Lung (tissue), 12 donors: Measurements from ENCODE around the gene FOXP1. TPM values are rescaled to one million over a fixed set of nuclear protein-coding genes. Genes with fewer than 3 reads are reported as not detected.

ENCODE experiments used
- ATAC-seq: fragments of 200-7000 bp; cut with Tn5 transposase; one replicate; pipeline ENCODE4 v1.9.1; 2020; ENCODE audit warnings: moderate number of reproducible peaks; ENCODE audit not compliant: insufficient read depth, low FRiP score
- DNase-seq, 3 donors: peaks; one replicate each; pipeline ENCODE4 v3.0.0-alpha.2; 2013 to 2017
- H3K27ac ChIP-seq, 2 donors: one replicate each; pipeline ENCODE4 v1.5.1; 2013; ENCODE audit warnings: mild to moderate bottlenecking in 2 of 2, moderate library complexity in 2 of 2, control low read depth in 1 of 2, inconsistent platforms in 1 of 2, low read depth in 1 of 2, low read length in 1 of 2
- H3K27me3 ChIP-seq, 3 donors: one replicate each; pipeline ENCODE4 v1.5.1; 2013; ENCODE audit warnings: low read length in 2 of 3; ENCODE audit not compliant: control insufficient read depth in 3 of 3, insufficient read depth in 3 of 3
- H3K36me3 ChIP-seq, 4 donors: one replicate each; pipeline ENCODE4 v1.5.1; 2013; ENCODE audit warnings: low read length in 4 of 4, mild to moderate bottlenecking in 1 of 4, moderate library complexity in 1 of 4; ENCODE audit not compliant: control insufficient read depth in 4 of 4, insufficient read depth in 4 of 4
- H3K4me1 ChIP-seq, 5 donors: one replicate each; pipeline ENCODE4 v1.5.1; 2013; ENCODE audit warnings: low read length in 5 of 5, mild to moderate bottlenecking in 2 of 5, moderate library complexity in 1 of 5; ENCODE audit not compliant: control insufficient read depth in 5 of 5, insufficient read depth in 5 of 5
- H3K4me3 ChIP-seq: one replicate; pipeline ENCODE4 v1.5.1; 2013; ENCODE audit warnings: mild to moderate bottlenecking, control low read depth, moderate library complexity
- H3K9ac ChIP-seq, 2 donors: one replicate each; pipeline ENCODE4 v1.5.1; 2013; ENCODE audit warnings: low read length in 2 of 2, control low read depth in 1 of 2; ENCODE audit not compliant: insufficient read depth in 1 of 2
- H3K9me3 ChIP-seq, 4 donors: one replicate each; pipeline ENCODE4 v1.5.1; 2013; ENCODE audit warnings: low read length in 3 of 4, mild to moderate bottlenecking in 1 of 4, moderate library complexity in 1 of 4; ENCODE audit not compliant: control insufficient read depth in 4 of 4, insufficient read depth in 3 of 4
- WGBS, 2 donors: extraction: QIAGEN DNeasy Blood & Tissue Kit; methylation state at CpG; one replicate each; pipeline ENCODE4 v1.1.7; 2013; 5-methylcytosine and 5-hydroxymethylcytosine counted together
- polyA plus RNA-seq, 2 donors: library from polyadenylated mRNA; stranded (reverse); fragments of 200-250 nt; gene quantifications; one replicate each; pipeline ENCODE4 v1.2.1, GENCODE V29; 2013
- total RNA-seq, 2 donors: library from RNA; depleted of rRNA in 1 of 2; stranded (reverse); fragments of >200 nt in 1 of 2; gene quantifications; one replicate each; pipeline ENCODE4 v1.2.1, GENCODE V29; 2014 to 2021
- TF ChIP-seq, protein P1 (sequence below): IDR thresholded peaks from 2 replicates; pipeline ENCODE4 v1.5.1; 2012; ENCODE audit warnings: mild to moderate bottlenecking; ENCODE audit errors: control extremely low read depth, extremely low read depth
- donor health status: control.
- donor health status: control.
- donor health status: Bipolar disorder and iron deficiency.
- donor health status: healthy.
- donor health status: DM: yes; HTN: yes; CAD: no.

The FOXP1 gene
- total and polyA plus RNA-seq, 4 donors, result 13.8 to 287 (median 73.9) TPM

DNA sequence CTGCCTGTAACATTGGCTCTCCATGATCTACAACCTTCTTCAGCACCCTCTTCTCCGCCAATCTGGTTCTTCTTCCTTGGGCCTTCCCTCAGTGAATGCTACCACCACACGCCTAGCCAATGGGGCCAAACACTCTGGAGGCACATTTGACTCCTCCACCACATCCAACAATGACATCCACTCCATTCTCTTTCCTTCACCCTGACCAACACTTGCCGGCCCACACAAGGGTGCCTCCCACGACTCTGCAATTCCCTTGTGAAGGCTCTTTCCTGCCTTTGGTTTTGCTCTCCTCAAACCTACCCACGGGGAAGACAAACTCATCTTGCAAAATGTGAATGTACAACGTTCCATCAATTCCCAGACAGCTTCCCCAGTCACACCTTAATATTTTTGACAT, 263.8 kb downstream of the FOXP1 start:
- no peak overlapping the region for H3K4me3 ChIP-seq
- TF ChIP-seq, protein P1, sequence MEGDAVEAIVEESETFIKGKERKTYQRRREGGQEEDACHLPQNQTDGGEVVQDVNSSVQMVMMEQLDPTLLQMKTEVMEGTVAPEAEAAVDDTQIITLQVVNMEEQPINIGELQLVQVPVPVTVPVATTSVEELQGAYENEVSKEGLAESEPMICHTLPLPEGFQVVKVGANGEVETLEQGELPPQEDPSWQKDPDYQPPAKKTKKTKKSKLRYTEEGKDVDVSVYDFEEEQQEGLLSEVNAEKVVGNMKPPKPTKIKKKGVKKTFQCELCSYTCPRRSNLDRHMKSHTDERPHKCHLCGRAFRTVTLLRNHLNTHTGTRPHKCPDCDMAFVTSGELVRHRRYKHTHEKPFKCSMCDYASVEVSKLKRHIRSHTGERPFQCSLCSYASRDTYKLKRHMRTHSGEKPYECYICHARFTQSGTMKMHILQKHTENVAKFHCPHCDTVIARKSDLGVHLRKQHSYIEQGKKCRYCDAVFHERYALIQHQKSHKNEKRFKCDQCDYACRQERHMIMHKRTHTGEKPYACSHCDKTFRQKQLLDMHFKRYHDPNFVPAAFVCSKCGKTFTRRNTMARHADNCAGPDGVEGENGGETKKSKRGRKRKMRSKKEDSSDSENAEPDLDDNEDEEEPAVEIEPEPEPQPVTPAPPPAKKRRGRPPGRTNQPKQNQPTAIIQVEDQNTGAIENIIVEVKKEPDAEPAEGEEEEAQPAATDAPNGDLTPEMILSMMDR, result no peak
- ATAC-seq, result no peak
- H3K9ac ChIP-seq, result no peak overlapping the region
- no peaks in the 10 kb centered on the region for H3K27me3 ChIP-seq
- 82 to 89% methylated on average over 6 of the region's 6 CpGs for WGBS, 2 donors
- H3K27ac ChIP-seq, result no peak overlapping the region
- peaks cover 0 to 19% (median 6%) of the 10 kb centered on the region in 5 donors for H3K4me1 ChIP-seq
- no peak for DNase-seq
- H3K9me3 ChIP-seq, result no peaks in the 10 kb centered on the region
- H3K36me3 ChIP-seq, result no peaks in the 10 kb centered on the region

DNA sequence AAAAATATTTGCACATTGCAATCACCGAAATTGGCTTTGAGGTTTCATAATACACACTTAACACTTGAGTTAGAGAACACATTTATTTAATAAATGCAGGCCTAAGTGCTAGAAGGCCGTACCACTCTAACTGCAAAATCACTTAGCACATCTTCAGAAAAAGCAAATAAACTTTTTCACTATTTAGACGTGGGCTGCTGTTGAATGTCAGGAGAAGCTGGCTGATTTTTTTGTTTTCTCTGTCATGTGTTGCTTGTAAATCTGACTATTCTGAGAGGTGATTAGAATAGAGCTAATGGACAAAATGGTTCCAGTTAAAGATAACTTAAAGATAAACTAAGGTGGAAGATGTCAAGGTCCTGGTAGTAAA, 265.1 kb downstream of the FOXP1 start:
- H3K27ac ChIP-seq, result no peak overlapping the region
- peak in 1 of 3 donors; percentile 26 for DNase-seq
- WGBS, 2 donors, result 50 to 52% methylated on average over 3 of the region's 3 CpGs

DNA sequence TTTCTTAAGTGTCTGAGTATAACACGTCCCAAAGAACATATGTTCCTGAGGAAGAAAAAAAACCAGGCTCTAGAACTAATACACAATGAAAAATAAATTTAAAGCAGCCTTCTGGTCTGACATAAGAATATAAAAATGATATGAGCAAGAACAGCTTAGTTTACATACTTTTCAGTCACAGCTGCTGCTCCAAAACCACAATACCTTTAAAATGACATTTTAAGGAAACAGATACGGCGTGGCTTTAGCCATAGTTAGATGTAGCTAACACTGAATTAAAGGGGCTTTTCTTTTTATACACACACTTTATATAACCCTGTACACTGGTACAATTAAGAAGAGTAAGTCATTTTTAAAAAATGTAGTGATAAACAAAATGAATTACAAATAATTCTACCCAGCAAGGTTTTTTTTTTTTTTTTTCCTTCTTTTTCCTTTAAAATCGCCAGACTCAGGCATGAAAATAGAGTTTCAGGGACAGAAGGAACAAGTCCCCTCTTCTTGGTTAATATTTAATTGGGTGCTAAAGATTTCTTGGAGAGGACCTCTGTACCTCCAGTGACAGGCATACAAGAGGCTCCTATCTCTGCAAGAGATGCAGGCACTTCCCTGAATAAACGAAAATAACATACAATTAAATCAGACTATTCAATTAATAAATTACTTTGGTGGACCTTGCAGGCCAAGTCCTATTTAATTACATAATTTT, 265.6 kb downstream of the FOXP1 start:
- ATAC-seq (no peak), DNase-seq (peak in 1 of 3 donors; percentile 53)
- WGBS, 2 donors, result 40 to 44% methylated on average over 5 of the region's 5 CpGs
- H3K9ac ChIP-seq, result no peak overlapping the region
- H3K4me3 ChIP-seq, result no peak overlapping the region
- H3K4me1 ChIP-seq, result peaks cover 0 to 19% (median 6%) of the 10 kb centered on the region in 5 donors
- H3K27me3 ChIP-seq, result no peaks in the 10 kb centered on the region
- no peaks in the 10 kb centered on the region for H3K9me3 ChIP-seq
- no peak overlapping the region for H3K27ac ChIP-seq
- no peaks in the 10 kb centered on the region for H3K36me3 ChIP-seq
- TF ChIP-seq, protein P1, result no peak

More for the DNA sequence above, 265.1 kb downstream of the FOXP1 start:
- no peak for ATAC-seq
- no peaks in the 10 kb centered on the region for H3K27me3 ChIP-seq
- H3K36me3 ChIP-seq, result no peaks in the 10 kb centered on the region
- TF ChIP-seq, protein P1, result no peak
- no peak overlapping the region for H3K9ac ChIP-seq
- no peaks in the 10 kb centered on the region for H3K9me3 ChIP-seq
- peaks cover 0 to 19% (median 6%) of the 10 kb centered on the region in 5 donors for H3K4me1 ChIP-seq
- H3K4me3 ChIP-seq, result no peak overlapping the region

GRCh38 chr3:71317140-71317539, 266.4 kb downstream of the FOXP1 start:
- no peak for ATAC-seq
- H3K4me1 ChIP-seq, result peaks cover 0 to 19% (median 8%) of the 10 kb centered on the region in 5 donors
- H3K27ac ChIP-seq, result no peak overlapping the region

More at GRCh38 chr3:71317140-71317539, 266.4 kb downstream of the FOXP1 start:
- Histone ChIP-seq H3K36me3 (no peaks in the 10 kb centered on the region), H3K27me3 (no peaks in the 10 kb centered on the region), H3K9ac (no peak overlapping the region), H3K4me3 (no peak overlapping the region), H3K9me3 (no peaks in the 10 kb centered on the region)
- peak in 2 of 3 donors; percentile 16 to 45 for DNase-seq
- WGBS, 2 donors, result 76 to 85% methylated on average over 6 of the region's 6 CpGs
- TF ChIP-seq, protein P1, result no peak
